ENCODE measurements around the gene MAP1LC3A.

The MAP1LC3A gene

DNA sequence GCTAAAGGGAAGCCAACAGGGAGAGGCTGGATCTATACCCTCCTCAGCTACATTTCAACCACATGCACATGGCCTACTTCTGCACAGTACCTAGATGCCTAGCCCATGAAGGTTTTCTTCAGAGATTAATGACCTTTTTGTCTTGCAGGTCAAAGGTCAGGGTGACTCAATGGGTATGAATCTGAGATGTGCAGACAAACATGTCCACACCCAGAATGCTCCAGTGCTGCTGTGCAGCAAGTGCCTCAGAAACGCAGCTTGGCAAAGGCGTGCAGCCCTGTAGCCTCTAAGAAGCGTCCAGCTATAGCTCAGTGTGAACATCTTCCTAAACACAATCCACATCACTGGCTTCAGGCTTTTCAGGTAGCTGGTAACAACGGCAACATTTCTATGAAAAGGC, 24.4 kb downstream of the MAP1LC3A start:
- no peak for ATAC-seq
- TF ChIP-seq GLIS3 (CRISPR knock-in tag; IDR thresholded peaks at IDR 0.05) (no peak), PATZ1 (CRISPR knock-in tag; IDR thresholded peaks at IDR 0.05; ENCODE audit: borderline replicate concordance) (no peak), PPARA (CRISPR knock-in tag; IDR thresholded peaks at IDR 0.05; ENCODE audit: borderline replicate concordance) (no peak), TCF4 (CRISPR knock-in tag; IDR thresholded peaks at IDR 0.05; ENCODE audit: borderline replicate concordance) (no peak), CSDC2 (CRISPR knock-in tag; IDR thresholded peaks at IDR 0.05) (no peak), TOX (CRISPR knock-in tag; IDR thresholded peaks at IDR 0.05; ENCODE audit: borderline replicate concordance) (no peak), ZC3H10 (CRISPR knock-in tag; IDR thresholded peaks at IDR 0.05) (no peak), ISL1 (CRISPR knock-in tag; IDR thresholded peaks at IDR 0.05) (no peak), ZNF70 (CRISPR knock-in tag; IDR thresholded peaks at IDR 0.05) (no peak)
- TF ChIP-seq, protein P1, sequence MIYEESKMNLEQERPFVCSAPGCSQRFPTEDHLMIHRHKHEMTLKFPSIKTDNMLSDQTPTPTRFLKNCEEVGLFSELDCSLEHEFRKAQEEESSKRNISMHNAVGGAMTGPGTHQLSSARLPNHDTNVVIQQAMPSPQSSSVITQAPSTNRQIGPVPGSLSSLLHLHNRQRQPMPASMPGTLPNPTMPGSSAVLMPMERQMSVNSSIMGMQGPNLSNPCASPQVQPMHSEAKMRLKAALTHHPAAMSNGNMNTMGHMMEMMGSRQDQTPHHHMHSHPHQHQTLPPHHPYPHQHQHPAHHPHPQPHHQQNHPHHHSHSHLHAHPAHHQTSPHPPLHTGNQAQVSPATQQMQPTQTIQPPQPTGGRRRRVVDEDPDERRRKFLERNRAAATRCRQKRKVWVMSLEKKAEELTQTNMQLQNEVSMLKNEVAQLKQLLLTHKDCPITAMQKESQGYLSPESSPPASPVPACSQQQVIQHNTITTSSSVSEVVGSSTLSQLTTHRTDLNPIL (CRISPR knock-in tag; IDR thresholded peaks at IDR 0.05; ENCODE audit: low read depth): no peak

- TF ChIP-seq ZFP30 (CRISPR knock-in tag; IDR thresholded peaks at IDR 0.05): no peak
- no peak for TF ChIP-seq RARB (CRISPR knock-in tag; IDR thresholded peaks at IDR 0.05)
- TF ChIP-seq, protein P1 (CRISPR knock-in tag; IDR thresholded peaks at IDR 0.05; ENCODE audit: low read depth): no peak
- TF ChIP-seq ZNF565 (CRISPR knock-in tag; conservative IDR thresholded peaks at IDR 0.05; ENCODE audit: low read depth): no peak
- no peak for TF ChIP-seq GLIS3 (CRISPR knock-in tag; IDR thresholded peaks at IDR 0.05)
- no peak for TF ChIP-seq ARNTL (CRISPR knock-in tag; IDR thresholded peaks at IDR 0.05; ENCODE audit: borderline replicate concordance, low read depth)
- TF ChIP-seq OSR1 (CRISPR knock-in tag; IDR thresholded peaks at IDR 0.05): no peak
- no peak for ATAC-seq
Observed at GRCh38 chr20:34583544-34583943, 25.0 kb downstream of the MAP1LC3A start.

DNA sequence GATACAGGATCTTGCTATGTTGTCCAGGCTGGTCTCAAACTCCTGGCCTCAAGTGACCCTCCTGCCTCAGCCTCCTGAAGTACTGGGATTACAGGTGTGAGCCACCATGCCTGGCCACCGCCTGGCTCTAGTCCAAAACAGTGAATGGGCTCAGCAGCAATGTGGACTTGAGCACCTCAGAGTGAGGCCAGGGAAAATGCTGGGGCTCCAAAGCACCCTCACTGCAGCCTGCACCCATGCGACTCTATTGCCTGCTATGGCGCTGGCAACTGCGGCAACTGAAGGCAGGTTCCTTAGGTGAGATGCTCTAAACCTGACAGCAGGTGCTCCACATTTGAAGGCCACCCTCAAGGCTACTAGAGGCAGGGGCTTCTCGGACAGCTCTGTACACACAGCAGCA, 26.5 kb downstream of the MAP1LC3A start:
- no peak for ATAC-seq
- TF ChIP-seq ARNTL (CRISPR knock-in tag; IDR thresholded peaks at IDR 0.05; ENCODE audit: borderline replicate concordance, low read depth) (no peak), PATZ1 (CRISPR knock-in tag; IDR thresholded peaks at IDR 0.05; ENCODE audit: borderline replicate concordance) (no peak), BACH2 (CRISPR knock-in tag; IDR thresholded peaks at IDR 0.05; ENCODE audit: borderline replicate concordance) (no peak), ZNF70 (CRISPR knock-in tag; IDR thresholded peaks at IDR 0.05) (no peak), ESRRG (CRISPR knock-in tag; IDR thresholded peaks at IDR 0.05) (no peak), GLIS3 (CRISPR knock-in tag; IDR thresholded peaks at IDR 0.05) (no peak), ZFP3 (CRISPR knock-in tag; IDR thresholded peaks at IDR 0.05) (no peak), ZC3H10 (CRISPR knock-in tag; IDR thresholded peaks at IDR 0.05) (no peak), OSR1 (CRISPR knock-in tag; IDR thresholded peaks at IDR 0.05) (no peak)
- TF ChIP-seq, protein P1 (CRISPR knock-in tag; IDR thresholded peaks at IDR 0.05; ENCODE audit: low read depth): no peak

- no peak for ATAC-seq
- TF ChIP-seq TOX (CRISPR knock-in tag; IDR thresholded peaks at IDR 0.05; ENCODE audit: borderline replicate concordance): no peak
- no peak for TF ChIP-seq ARNTL (CRISPR knock-in tag; IDR thresholded peaks at IDR 0.05; ENCODE audit: borderline replicate concordance, low read depth)
- no peak for TF ChIP-seq GLIS3 (CRISPR knock-in tag; IDR thresholded peaks at IDR 0.05)
- no peak for TF ChIP-seq ZFP3 (CRISPR knock-in tag; IDR thresholded peaks at IDR 0.05)
- TF ChIP-seq ZNF8 (CRISPR knock-in tag; IDR thresholded peaks at IDR 0.05): no peak
- no peak for TF ChIP-seq TCF4 (CRISPR knock-in tag; IDR thresholded peaks at IDR 0.05; ENCODE audit: borderline replicate concordance)
- TF ChIP-seq SNAI2 (CRISPR knock-in tag; IDR thresholded peaks at IDR 0.05): no peak
- TF ChIP-seq, protein P2, sequence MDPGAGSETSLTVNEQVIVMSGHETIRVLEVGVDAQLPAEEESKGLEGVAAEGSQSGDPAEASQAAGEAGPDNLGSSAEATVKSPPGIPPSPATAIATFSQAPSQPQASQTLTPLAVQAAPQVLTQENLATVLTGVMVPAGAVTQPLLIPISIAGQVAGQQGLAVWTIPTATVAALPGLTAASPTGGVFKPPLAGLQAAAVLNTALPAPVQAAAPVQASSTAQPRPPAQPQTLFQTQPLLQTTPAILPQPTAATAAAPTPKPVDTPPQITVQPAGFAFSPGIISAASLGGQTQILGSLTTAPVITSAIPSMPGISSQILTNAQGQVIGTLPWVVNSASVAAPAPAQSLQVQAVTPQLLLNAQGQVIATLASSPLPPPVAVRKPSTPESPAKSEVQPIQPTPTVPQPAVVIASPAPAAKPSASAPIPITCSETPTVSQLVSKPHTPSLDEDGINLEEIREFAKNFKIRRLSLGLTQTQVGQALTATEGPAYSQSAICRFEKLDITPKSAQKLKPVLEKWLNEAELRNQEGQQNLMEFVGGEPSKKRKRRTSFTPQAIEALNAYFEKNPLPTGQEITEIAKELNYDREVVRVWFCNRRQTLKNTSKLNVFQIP (CRISPR knock-in tag; IDR thresholded peaks at IDR 0.05; ENCODE audit: borderline replicate concordance, low read depth): no peak
- no peak for TF ChIP-seq ZFP30 (CRISPR knock-in tag; IDR thresholded peaks at IDR 0.05)
- no peak for TF ChIP-seq ESRRG (CRISPR knock-in tag; IDR thresholded peaks at IDR 0.05)
- TF ChIP-seq, protein P3, sequence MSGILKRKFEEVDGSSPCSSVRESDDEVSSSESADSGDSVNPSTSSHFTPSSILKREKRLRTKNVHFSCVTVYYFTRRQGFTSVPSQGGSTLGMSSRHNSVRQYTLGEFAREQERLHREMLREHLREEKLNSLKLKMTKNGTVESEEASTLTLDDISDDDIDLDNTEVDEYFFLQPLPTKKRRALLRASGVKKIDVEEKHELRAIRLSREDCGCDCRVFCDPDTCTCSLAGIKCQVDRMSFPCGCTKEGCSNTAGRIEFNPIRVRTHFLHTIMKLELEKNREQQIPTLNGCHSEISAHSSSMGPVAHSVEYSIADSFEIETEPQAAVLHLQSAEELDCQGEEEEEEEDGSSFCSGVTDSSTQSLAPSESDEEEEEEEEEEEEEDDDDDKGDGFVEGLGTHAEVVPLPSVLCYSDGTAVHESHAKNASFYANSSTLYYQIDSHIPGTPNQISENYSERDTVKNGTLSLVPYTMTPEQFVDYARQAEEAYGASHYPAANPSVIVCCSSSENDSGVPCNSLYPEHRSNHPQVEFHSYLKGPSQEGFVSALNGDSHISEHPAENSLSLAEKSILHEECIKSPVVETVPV (CRISPR knock-in tag; IDR thresholded peaks at IDR 0.05): no peak
- no peak for TF ChIP-seq BACH2 (CRISPR knock-in tag; IDR thresholded peaks at IDR 0.05; ENCODE audit: borderline replicate concordance)
- no peak for TF ChIP-seq ZNF70 (CRISPR knock-in tag; IDR thresholded peaks at IDR 0.05)
- TF ChIP-seq PPARA (CRISPR knock-in tag; IDR thresholded peaks at IDR 0.05; ENCODE audit: borderline replicate concordance): no peak
- TF ChIP-seq ISL1 (CRISPR knock-in tag; IDR thresholded peaks at IDR 0.05): no peak
- no peak for TF ChIP-seq OSR1 (CRISPR knock-in tag; IDR thresholded peaks at IDR 0.05)
Observed at GRCh38 chr20:34586488-34587163, 28.1 kb downstream of the MAP1LC3A start.
